ELR (cell line): Measurements from ENCODE around the gene RAB24.

Experiments
- DNase-seq: peaks from one replicate; pipeline ENCODE4 v3.0.0-alpha.2; 2015; ENCODE audit warnings: low read depth

RAB24 gene

GRCh38 chr5:177333420-177334154, 30.1 kb upstream of the RAB24 start:
- no peak for DNase-seq

GRCh38 chr5:177332896-177333260, 29.4 kb upstream of the RAB24 start:
- DNase-seq, result no peak

GRCh38 chr5:177332031-177332895, 28.7 kb upstream of the RAB24 start:
- no peak for DNase-seq

- DNase-seq, result no peak
Observed at GRCh38 chr5:177330991-177331842, 27.7 kb upstream of the RAB24 start.

- DNase-seq, result no peak
Observed at GRCh38 chr5:177329883-177330282, 26.4 kb upstream of the RAB24 start.

GRCh38 chr5:177328545-177329231, 25.2 kb upstream of the RAB24 start:
- no peak for DNase-seq

- peak; percentile 29 for DNase-seq
Observed at GRCh38 chr5:177327539-177328522, 24.3 kb upstream of the RAB24 start.

- peak; percentile 43 for DNase-seq
Observed at GRCh38 chr5:177325868-177326381, 22.4 kb upstream of the RAB24 start.

GRCh38 chr5:177320879-177321278, 17.4 kb upstream of the RAB24 start:
- DNase-seq, result no peak

- DNase-seq, result no peak
Observed at GRCh38 chr5:177319913-177320588, 16.5 kb upstream of the RAB24 start.

GRCh38 chr5:177317959-177318377, 14.4 kb upstream of the RAB24 start:
- peak; percentile 82 for DNase-seq

- no peak for DNase-seq
Observed at GRCh38 chr5:177316005-177316404, 12.5 kb upstream of the RAB24 start.

- DNase-seq, result no peak
Observed at GRCh38 chr5:177315411-177315810, 11.9 kb upstream of the RAB24 start.

- no peak for DNase-seq
Observed at GRCh38 chr5:177314376-177315342, 11.1 kb upstream of the RAB24 start.

GRCh38 chr5:177313561-177314259, 10.2 kb upstream of the RAB24 start:
- DNase-seq, result no peak

GRCh38 chr5:177312649-177313181, 9.2 kb upstream of the RAB24 start:
- peak; percentile 53 for DNase-seq
